Glutamatergic neuron (in vitro differentiated cells): ENCODE results near the gene PRPF40B. TPM values are rescaled to one million over a fixed set of nuclear protein-coding genes. Genes with fewer than 3 reads are reported as not detected.

Source experiments
- DNase-seq: peaks from one replicate; pipeline ENCODE4 v3.0.0; 2022
- H3K27ac Mint-ChIP-seq: one replicate; pipeline ENCODE4 v1.8.0; 2020; ENCODE audit warnings: mild to moderate bottlenecking, mixed read lengths, inconsistent platforms; ENCODE audit not compliant: unreplicated experiment
- H3K27me3 Mint-ChIP-seq: one replicate; pipeline ENCODE4 v1.8.0; 2020; ENCODE audit warnings: mild to moderate bottlenecking, moderate library complexity, mixed read lengths, inconsistent platforms; ENCODE audit not compliant: unreplicated experiment
- H3K36me3 Mint-ChIP-seq: one replicate; pipeline ENCODE4 v1.8.0; 2020; ENCODE audit warnings: mild to moderate bottlenecking, mixed read lengths, inconsistent platforms; ENCODE audit not compliant: unreplicated experiment
- H3K4me1 Mint-ChIP-seq: one replicate; pipeline ENCODE4 v1.8.0; 2020; ENCODE audit warnings: mild to moderate bottlenecking, low read depth, mixed read lengths, inconsistent platforms; ENCODE audit not compliant: unreplicated experiment
- H3K4me3 Mint-ChIP-seq: one replicate; pipeline ENCODE4 v1.8.0; 2020; ENCODE audit warnings: mild to moderate bottlenecking, mixed read lengths, inconsistent platforms; ENCODE audit not compliant: unreplicated experiment
- H3K9me3 Mint-ChIP-seq: one replicate; pipeline ENCODE4 v1.8.0; 2020; ENCODE audit warnings: mild to moderate bottlenecking, moderate library complexity, mixed read lengths, inconsistent platforms; ENCODE audit not compliant: unreplicated experiment
- total RNA-seq: library from RNA; stranded (reverse); fragmentation: NEBNext Ultra II Directional; extraction: Animal tissue kit (Norgen Biotek cat#: 25700); gene quantifications from one replicate; pipeline ENCODE4 v1.2.1, GENCODE V29; 2021; ENCODE audit not compliant: unreplicated experiment
- TF ChIP-seq, protein P1 (sequence below): fragments of 200-600 bp; sonication (generic); IDR thresholded peaks from one replicate; pipeline ENCODE4 v1.5.0; 2021; ENCODE audit not compliant: partially characterized antibody, unreplicated experiment

Gene PRPF40B
- total RNA-seq, 1 donor from 2014 or later: 26.4 TPM

DNA sequence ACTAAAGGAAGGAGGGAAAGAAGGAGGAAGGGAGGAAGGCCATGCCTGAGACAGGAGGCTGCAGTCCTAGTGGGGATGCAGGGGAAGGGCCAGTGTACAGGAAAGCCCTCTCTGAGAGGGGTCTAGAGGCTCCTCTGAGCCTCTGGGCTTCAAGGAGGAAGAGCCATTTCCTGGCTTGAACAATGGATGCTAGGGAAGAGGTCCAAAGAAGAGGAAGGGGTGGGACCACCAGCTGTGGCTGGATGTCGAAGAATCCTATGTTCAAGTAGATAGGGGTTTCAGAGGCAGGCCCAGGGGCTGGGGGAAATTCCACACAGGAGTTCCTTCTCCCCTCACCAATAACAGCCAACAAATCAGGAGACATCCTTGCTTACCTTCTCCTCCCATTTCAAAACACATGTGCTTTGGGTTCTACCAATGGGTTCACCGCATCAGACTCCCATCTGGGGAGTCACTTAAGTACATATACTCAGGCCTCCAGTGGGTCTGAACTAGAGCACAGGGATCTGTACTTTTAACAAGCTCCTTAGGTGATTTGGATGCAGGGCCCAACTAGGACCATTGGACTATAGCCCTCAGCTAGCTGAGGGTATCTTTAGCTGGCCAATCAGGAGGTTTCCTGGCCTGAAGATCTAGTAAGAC, 32.4 kb downstream of the PRPF40B start:
- Mint-ChIP-seq H3K36me3 (peaks cover 18% of the 10 kb centered on the region), H3K27me3 (peaks cover 2% of the 10 kb centered on the region), H3K27ac (no peak overlapping the region), H3K4me3 (no peak overlapping the region), H3K4me1 (no peaks in the 10 kb centered on the region), H3K9me3 (peaks cover 5% of the 10 kb centered on the region)
- TF ChIP-seq, protein P1, sequence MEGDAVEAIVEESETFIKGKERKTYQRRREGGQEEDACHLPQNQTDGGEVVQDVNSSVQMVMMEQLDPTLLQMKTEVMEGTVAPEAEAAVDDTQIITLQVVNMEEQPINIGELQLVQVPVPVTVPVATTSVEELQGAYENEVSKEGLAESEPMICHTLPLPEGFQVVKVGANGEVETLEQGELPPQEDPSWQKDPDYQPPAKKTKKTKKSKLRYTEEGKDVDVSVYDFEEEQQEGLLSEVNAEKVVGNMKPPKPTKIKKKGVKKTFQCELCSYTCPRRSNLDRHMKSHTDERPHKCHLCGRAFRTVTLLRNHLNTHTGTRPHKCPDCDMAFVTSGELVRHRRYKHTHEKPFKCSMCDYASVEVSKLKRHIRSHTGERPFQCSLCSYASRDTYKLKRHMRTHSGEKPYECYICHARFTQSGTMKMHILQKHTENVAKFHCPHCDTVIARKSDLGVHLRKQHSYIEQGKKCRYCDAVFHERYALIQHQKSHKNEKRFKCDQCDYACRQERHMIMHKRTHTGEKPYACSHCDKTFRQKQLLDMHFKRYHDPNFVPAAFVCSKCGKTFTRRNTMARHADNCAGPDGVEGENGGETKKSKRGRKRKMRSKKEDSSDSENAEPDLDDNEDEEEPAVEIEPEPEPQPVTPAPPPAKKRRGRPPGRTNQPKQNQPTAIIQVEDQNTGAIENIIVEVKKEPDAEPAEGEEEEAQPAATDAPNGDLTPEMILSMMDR: no peak
- DNase-seq: no peak

DNA sequence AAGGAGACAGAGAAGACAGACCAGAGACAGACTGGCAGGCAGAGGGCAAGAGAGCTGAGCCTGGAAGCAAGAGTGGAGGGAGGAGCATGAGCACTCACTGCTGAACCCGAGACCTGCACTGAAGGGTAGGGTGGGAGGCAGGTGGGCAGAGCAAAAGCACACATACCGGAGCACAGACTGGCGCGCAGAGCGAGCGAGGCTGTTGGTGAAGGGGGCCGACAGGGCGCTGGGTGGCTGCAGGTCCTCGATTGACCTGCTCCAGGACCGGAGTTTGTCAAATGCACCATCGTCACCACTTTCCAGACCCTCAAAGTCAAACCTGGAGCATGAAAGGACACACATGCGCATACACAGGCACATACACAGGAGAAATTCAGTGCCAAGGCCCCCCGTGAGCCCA, 34.9 kb downstream of the PRPF40B start:
- Mint-ChIP-seq H3K36me3 (peaks cover 24% of the 10 kb centered on the region), H3K4me3 (no peak overlapping the region), H3K4me1 (peaks cover 3% of the 10 kb centered on the region), H3K27me3 (peaks cover 6% of the 10 kb centered on the region), H3K27ac (no peak overlapping the region), H3K9me3 (peaks cover 4% of the 10 kb centered on the region)
- TF ChIP-seq, protein P1: no peak
- DNase-seq: no peak

DNA sequence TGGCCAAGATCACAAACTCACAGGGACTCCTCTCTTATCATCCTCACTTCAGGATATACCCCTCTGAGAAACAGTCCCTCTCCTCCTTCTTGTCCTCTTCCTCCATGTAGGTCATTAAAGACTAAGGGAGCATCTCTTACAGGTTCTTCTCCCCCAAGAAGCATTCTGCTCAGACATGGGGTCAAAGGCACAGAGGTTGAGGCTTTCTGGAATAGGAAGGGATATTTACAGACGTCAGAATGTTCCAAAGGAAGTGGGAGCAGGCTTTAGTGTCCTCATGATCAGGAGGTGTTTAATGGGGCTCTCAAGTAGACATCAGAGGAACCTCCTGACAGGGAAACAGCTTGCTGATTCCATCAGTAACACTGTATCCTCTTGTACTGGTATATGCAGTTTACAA, 36.4 kb downstream of the PRPF40B start:
- peaks cover 7% of the 10 kb centered on the region for H3K4me1 Mint-ChIP-seq

DNA sequence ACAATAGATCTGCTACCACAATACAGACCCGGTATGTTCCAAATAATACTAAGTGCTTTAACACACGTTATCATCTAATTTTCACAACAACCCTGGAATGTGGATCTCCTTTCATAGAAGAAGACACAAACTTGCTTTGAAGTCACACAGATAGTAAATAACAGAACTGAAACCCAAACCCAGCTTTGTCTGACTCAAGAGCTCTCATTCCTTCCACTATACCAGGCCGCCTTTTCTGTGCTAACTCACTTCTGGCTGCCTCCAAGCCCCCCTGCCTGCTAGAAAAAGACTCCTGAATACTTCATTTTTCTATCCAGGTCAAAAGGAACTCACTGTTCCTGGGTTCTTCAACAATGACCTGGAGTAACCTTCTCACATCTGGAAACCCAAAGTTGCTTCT, 37.8 kb downstream of the PRPF40B start:
- peaks cover 20% of the 10 kb centered on the region for H3K36me3 Mint-ChIP-seq
- H3K4me3 Mint-ChIP-seq: no peak overlapping the region
- TF ChIP-seq, protein P1: no peak
- H3K9me3 Mint-ChIP-seq: peaks cover 4% of the 10 kb centered on the region
- H3K27me3 Mint-ChIP-seq: peaks cover 11% of the 10 kb centered on the region
- H3K27ac Mint-ChIP-seq: no peak overlapping the region
- H3K4me1 Mint-ChIP-seq: peaks cover 15% of the 10 kb centered on the region
- no peak for DNase-seq

More for the DNA sequence above, 36.4 kb downstream of the PRPF40B start:
- peaks cover 24% of the 10 kb centered on the region for H3K36me3 Mint-ChIP-seq
- TF ChIP-seq, protein P1: no peak
- H3K9me3 Mint-ChIP-seq: peaks cover 4% of the 10 kb centered on the region
- H3K27me3 Mint-ChIP-seq: peaks cover 6% of the 10 kb centered on the region
- H3K4me3 Mint-ChIP-seq: no peak overlapping the region
- H3K27ac Mint-ChIP-seq: no peak overlapping the region
- no peak for DNase-seq

DNA sequence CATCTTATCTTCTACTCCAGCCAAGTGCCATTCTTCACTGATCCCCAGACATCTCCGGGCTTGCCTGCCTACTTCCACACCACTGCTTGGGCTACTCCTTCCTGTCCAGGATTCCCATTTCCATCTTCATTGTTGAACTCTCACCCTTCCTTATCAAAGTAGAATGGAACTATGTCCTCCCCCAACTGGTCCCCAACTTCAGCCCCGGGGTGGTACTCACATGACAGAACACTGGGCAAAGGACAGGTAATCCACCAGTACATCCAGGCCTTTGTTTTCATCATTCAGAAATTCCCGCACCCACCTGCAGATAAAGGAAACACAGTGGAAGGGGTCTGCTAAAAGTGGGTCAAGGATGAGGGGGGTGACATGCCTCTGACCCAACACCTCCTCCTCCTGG, 38.4 kb downstream of the PRPF40B start:
- no peak for DNase-seq
- Mint-ChIP-seq H3K27me3 (peaks cover 11% of the 10 kb centered on the region), H3K4me3 (no peak overlapping the region), H3K9me3 (peaks cover 4% of the 10 kb centered on the region), H3K4me1 (peaks cover 15% of the 10 kb centered on the region), H3K27ac (no peak overlapping the region), H3K36me3 (peaks cover 14% of the 10 kb centered on the region)
- TF ChIP-seq, protein P1: no peak
